Keratinocyte (primary cell): ENCODE data around the gene NDUFS2. TPM values are rescaled to one million over a fixed set of nuclear protein-coding genes. Genes with fewer than 3 reads are reported as not detected.

Experiments
- DNase-seq: peaks from one replicate; pipeline ENCODE4 v3.0.0-alpha.2; 2011; ENCODE audit warnings: low read depth, missing footprints, low spot score
- FAIRE-seq: peaks from 2 replicates; lab custom pipeline; 2011; peaks lifted over from hg19 to GRCh38; lab: Jason Lieb, UNC
- H2AFZ ChIP-seq: 2 replicates; pipeline ENCODE4 v1.6.0; 2012; ENCODE audit warnings: low read length, control low read depth, inconsistent platforms; ENCODE audit not compliant: control insufficient read depth
- H3K27ac ChIP-seq: 2 replicates; pipeline ENCODE4 v1.5.1; 2011; ENCODE audit warnings: low read length; ENCODE audit not compliant: control insufficient read depth, insufficient read depth
- H3K27me3 ChIP-seq: 3 replicates; pipeline ENCODE4 v1.6.0; 2011; ENCODE audit warnings: low read length; ENCODE audit not compliant: control insufficient read depth, insufficient read depth; ENCODE audit errors: extremely low read depth
- H3K36me3 ChIP-seq, 2 experiments: 2 replicates in 1 of 2; 3 replicates in 1 of 2; pipeline ENCODE4 v1.5.1; 2011; ENCODE audit warnings: low read length in 2 of 2, mild to moderate bottlenecking in 1 of 2; ENCODE audit not compliant: control insufficient read depth in 2 of 2, insufficient read depth in 2 of 2; ENCODE audit errors: extremely low read depth in 1 of 2
- H3K4me1 ChIP-seq: 3 replicates; pipeline ENCODE4 v1.5.1; 2011; ENCODE audit warnings: low read length; ENCODE audit not compliant: control insufficient read depth, insufficient read depth; ENCODE audit errors: extremely low read depth
- H3K4me2 ChIP-seq: 3 replicates; pipeline ENCODE4 v1.6.0; 2011; ENCODE audit warnings: low read depth, low read length; ENCODE audit not compliant: control insufficient read depth, insufficient read depth; ENCODE audit errors: extremely low read depth
- H3K4me3 ChIP-seq, 3 experiments: fragments of 200-600 bp in 1 of 3; sonication (generic) in 1 of 3; 2 replicates in 2 of 3; 3 replicates in 1 of 3; pipeline ENCODE4 v1.5.1; 2011 to 2016; ENCODE audit warnings: low read length in 3 of 3, mild to moderate bottlenecking in 3 of 3, control low read depth in 2 of 3, inconsistent platforms in 1 of 3, low read depth in 1 of 3, mixed read lengths in 1 of 3, mixed run types in 1 of 3, moderate library complexity in 1 of 3; ENCODE audit not compliant: control insufficient read depth in 2 of 3, insufficient read depth in 2 of 3; ENCODE audit errors: extremely low read depth in 1 of 3
- H3K79me2 ChIP-seq: 2 replicates; pipeline ENCODE4 v1.6.0; 2012; ENCODE audit warnings: low read length; ENCODE audit not compliant: control insufficient read depth, insufficient read depth
- H3K9ac ChIP-seq: 3 replicates; pipeline ENCODE4 v1.6.0; 2011; ENCODE audit warnings: low read length; ENCODE audit not compliant: control insufficient read depth, insufficient read depth; ENCODE audit errors: extremely low read depth
- H3K9me1 ChIP-seq: 3 replicates; pipeline ENCODE4 v1.6.0; 2011; ENCODE audit warnings: low read length; ENCODE audit not compliant: control insufficient read depth, insufficient read depth; ENCODE audit errors: extremely low read depth
- H3K9me3 ChIP-seq: 2 replicates; pipeline ENCODE4 v1.5.1; 2012; ENCODE audit warnings: low read depth, low read length; ENCODE audit not compliant: control insufficient read depth
- H4K20me1 ChIP-seq: 3 replicates; pipeline ENCODE4 v1.6.0; 2011; ENCODE audit warnings: low read length; ENCODE audit not compliant: control insufficient read depth, insufficient read depth; ENCODE audit errors: extremely low read depth
- EZH2 ChIP-seq: IDR thresholded peaks from one replicate; pipeline ENCODE4 v1.6.1; 2012; ENCODE audit warnings: inconsistent platforms, mild to moderate bottlenecking, low read length, moderate library complexity
- dilution Hi-C: fragments of 300-500 bp; cut with MboI; formaldehyde crosslinking; loops from one replicate; pipeline ENCODE4 v1.7.0; 2020; ENCODE audit warnings: low sequenced_read_pairs; ENCODE audit not compliant: extremely low pct_ligation_motif_present
- polyA plus RNA-seq, 5 experiments: library from polyadenylated mRNA; depleted of rRNA in 3 of 5; stranded (reverse) in 3 of 5; stranded (forward) in 1 of 5; unstranded in 1 of 5; fragments of >200 nt; gene quantifications; 1 replicate in 1 of 5; 2 replicates in 3 of 5; 3 replicates in 1 of 5; pipeline versions ENCODE4 v1.2.1 to v1.2.3, GENCODE V29; 2011 to 2012; ENCODE audit warnings: missing spikeins in 2 of 5, low read depth in 1 of 5, low replicate concordance in 1 of 5
- TF ChIP-seq, protein P1 (sequence below), 3 experiments: IDR thresholded peaks in 1 of 3; conservative IDR thresholded peaks in 1 of 3; optimal IDR thresholded peaks in 1 of 3; 2 replicates in 2 of 3; 3 replicates in 1 of 3; pipeline versions ENCODE3 to v1.5.1; 2011; ENCODE audit warnings: low read length in 3 of 3, mild to moderate bottlenecking in 3 of 3, moderate library complexity in 2 of 3, control low read depth in 1 of 3, inconsistent platforms in 1 of 3; ENCODE audit not compliant: insufficient read depth in 2 of 3; ENCODE audit errors: extremely low read depth in 1 of 3

The NDUFS2 gene
- polyA plus RNA-seq, 1 donor (not counting 4 experiments of a cell fraction or from before 2014, with no cell fraction given) = 136 TPM

DNA sequence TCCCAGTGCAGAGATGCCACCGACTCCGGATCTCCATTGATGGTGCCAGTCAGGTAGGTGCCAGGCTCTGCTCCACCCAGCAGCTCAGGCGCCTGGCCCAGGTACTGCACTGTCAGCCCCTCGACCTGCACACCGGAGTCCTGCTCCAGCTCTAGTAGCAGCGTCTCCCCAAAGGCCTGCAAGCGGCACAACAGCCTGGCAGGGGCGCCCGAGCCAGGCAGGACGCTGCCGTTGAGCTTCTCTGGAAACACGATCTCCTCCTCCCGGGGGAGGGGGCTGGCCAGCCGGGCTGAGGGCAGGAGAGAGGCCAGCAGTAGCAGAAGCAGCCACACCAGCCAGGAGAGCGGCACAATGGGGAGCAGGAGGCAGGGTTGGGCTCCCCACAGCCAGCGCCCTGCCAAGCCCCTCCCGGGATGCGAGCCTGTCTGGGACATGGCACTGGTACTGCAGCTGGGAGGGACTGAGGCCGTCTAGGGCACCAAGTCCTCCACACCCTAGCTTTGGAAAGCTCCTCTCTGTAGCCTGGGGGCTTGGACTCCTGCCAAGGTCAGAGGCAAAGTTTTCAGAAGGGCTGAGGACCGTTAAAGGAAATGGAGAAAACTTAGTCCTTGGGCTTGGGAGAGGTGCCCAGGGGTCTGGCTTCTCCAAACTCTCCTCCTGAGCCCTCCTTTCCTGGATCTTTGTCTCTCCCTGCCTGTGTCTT, 3.8 kb upstream of the NDUFS2 start:
- Histone ChIP-seq H3K9me1 (no peaks in the 10 kb centered on the region), H3K79me2 (peaks cover 9% of the 10 kb centered on the region), H3K4me2 (peak overlapping the region; percentile 27), H3K36me3 (peaks cover under 1% of the 10 kb centered on the region in 2 experiments), H3K4me1 (peaks cover 45% of the 10 kb centered on the region), H2AFZ (peak overlapping the region; percentile 46), H3K9me3 (no peaks in the 10 kb centered on the region), H3K27me3 (no peaks in the 10 kb centered on the region), H4K20me1 (no peaks in the 10 kb centered on the region), H3K9ac (peak overlapping the region; percentile 0), H3K4me3 (peak overlapping the region in 1 of 3 experiments; percentile 10), H3K27ac (peak overlapping the region; percentile 1)
- no peak for FAIRE-seq
- TF ChIP-seq, protein P1, sequence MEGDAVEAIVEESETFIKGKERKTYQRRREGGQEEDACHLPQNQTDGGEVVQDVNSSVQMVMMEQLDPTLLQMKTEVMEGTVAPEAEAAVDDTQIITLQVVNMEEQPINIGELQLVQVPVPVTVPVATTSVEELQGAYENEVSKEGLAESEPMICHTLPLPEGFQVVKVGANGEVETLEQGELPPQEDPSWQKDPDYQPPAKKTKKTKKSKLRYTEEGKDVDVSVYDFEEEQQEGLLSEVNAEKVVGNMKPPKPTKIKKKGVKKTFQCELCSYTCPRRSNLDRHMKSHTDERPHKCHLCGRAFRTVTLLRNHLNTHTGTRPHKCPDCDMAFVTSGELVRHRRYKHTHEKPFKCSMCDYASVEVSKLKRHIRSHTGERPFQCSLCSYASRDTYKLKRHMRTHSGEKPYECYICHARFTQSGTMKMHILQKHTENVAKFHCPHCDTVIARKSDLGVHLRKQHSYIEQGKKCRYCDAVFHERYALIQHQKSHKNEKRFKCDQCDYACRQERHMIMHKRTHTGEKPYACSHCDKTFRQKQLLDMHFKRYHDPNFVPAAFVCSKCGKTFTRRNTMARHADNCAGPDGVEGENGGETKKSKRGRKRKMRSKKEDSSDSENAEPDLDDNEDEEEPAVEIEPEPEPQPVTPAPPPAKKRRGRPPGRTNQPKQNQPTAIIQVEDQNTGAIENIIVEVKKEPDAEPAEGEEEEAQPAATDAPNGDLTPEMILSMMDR (optimal IDR thresholded peaks at IDR 0.05 in 1 of 3, IDR thresholded peaks at IDR 0.05 in 1 of 3, conservative IDR thresholded peaks at IDR 0.05 in 1 of 3; ENCODE audit: extremely low read depth in 1 of 3, insufficient read depth in 2 of 3, low read length in 3 of 3) = peak in 2 of 3 experiments; percentile 6 to 12
- no peak for TF ChIP-seq EZH2
- dilution Hi-C loops = no loop called here
- DNase-seq = no peak

DNA sequence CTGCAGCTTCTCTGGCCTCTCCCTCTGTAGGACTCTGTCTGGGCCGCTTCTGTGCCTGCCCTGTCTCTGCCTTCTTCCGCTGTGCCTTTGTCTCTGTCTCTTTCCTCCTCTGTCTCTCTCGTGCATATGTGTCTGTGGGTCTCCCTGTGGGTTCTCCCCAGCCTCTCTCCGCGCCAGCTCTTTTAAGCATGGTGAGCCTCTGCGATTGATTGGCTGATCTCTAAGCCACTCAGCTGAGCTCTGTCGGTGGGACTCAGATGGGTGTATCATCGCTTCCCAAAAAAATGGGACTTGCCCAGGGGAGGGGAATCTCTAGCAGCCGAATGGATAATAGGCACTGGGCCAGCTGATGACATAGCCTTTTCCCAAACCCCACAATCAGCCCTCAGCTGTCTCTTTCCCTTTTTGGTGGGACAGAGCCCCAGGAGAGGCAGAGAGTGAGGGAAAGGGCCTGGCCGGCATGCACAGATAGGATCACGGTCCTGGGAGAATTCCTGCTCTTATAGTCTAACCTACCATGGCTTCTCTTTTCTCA, 3.2 kb upstream of the NDUFS2 start, which contains the start of gene ADAMTS4:
Gene ADAMTS4 (minus strand): TSS at position 158 of the 535 bp plus-strand sequence. CDS start 427 bp downstream, outside the sequence.
- Histone ChIP-seq H3K27me3 (no peaks in the 10 kb centered on the region), H3K4me3 (peak within 1 kb of the TSS in 1 of 3 experiments; percentile 10), H2AFZ (peak within 1 kb of the TSS; percentile 50), H3K9me3 (no peaks in the 10 kb centered on the region), H3K9me1 (no peaks in the 10 kb centered on the region), H3K79me2 (peaks cover 15% of the 10 kb centered on the region), H3K27ac (peak within 1 kb of the TSS; percentile 92), H3K9ac (peak within 1 kb of the TSS; percentile 63), H3K4me1 (peaks cover 47% of the 10 kb centered on the region), H4K20me1 (no peaks in the 10 kb centered on the region), H3K36me3 (peaks cover 5 to 7% of the 10 kb centered on the region in 2 experiments), H3K4me2 (peak within 1 kb of the TSS; percentile 27)
- FAIRE-seq (peak; percentile 49), DNase-seq (no peak)
- dilution Hi-C loops = no loop called here
- TF ChIP-seq EZH2 = no peak
- TF ChIP-seq, protein P1 (optimal IDR thresholded peaks at IDR 0.05 in 1 of 3, IDR thresholded peaks at IDR 0.05 in 1 of 3, conservative IDR thresholded peaks at IDR 0.05 in 1 of 3; ENCODE audit: extremely low read depth in 1 of 3, insufficient read depth in 2 of 3, low read length in 3 of 3) = no peak
